ENCODE results near the gene OS9.

OS9 gene

GRCh38 chr12:57754411-57755193 is 60.7 kb downstream of the OS9 start, which contains the start of gene MARCHF9:
Gene MARCHF9 (plus strand): TSS chr12:57755103. CDS start chr12:57755529, 426 bp downstream.
- DNase-seq: peak; percentile 81 to 87

- no peak for DNase-seq
Measured at GRCh38 chr12:57755194-57755453, 61.2 kb downstream of the OS9 start.

- DNase-seq: no peak
Measured at GRCh38 chr12:57755454-57756372, 61.8 kb downstream of the OS9 start.

- peak; percentile 65 to 70 for DNase-seq
Measured at GRCh38 chr12:57756406-57757341, 62.7 kb downstream of the OS9 start.

- no peak for DNase-seq
Measured at GRCh38 chr12:57757771-57758170, 63.8 kb downstream of the OS9 start.

- DNase-seq: no peak
Measured at GRCh38 chr12:57758552-57759359, 64.8 kb downstream of the OS9 start.

- DNase-seq: peak in 1 of 2 experiments; percentile 45
Measured at GRCh38 chr12:57759360-57759980, 65.5 kb downstream of the OS9 start.

GRCh38 chr12:57760347-57760982 is 66.5 kb downstream of the OS9 start:
- DNase-seq: no peak

- no peak for DNase-seq
Measured at GRCh38 chr12:57761391-57761998, 67.6 kb downstream of the OS9 start.

- no peak for DNase-seq
Measured at GRCh38 chr12:57762463-57762862, 68.5 kb downstream of the OS9 start.

GRCh38 chr12:57763881-57764661 is 70.1 kb downstream of the OS9 start:
- no peak for DNase-seq

GRCh38 chr12:57764662-57765002 is 70.7 kb downstream of the OS9 start:
- DNase-seq: peak in 1 of 2 experiments; percentile 42

GRCh38 chr12:57765003-57765697 is 71.2 kb downstream of the OS9 start:
- DNase-seq: peak; percentile 51 to 64

GRCh38 chr12:57765698-57766463 is 71.9 kb downstream of the OS9 start:
- no peak for DNase-seq

- DNase-seq: no peak
Measured at GRCh38 chr12:57766464-57767304, 72.8 kb downstream of the OS9 start, which contains the start of gene CYP27B1. Gene CYP27B1 (minus strand): TSS chr12:57767078. CDS start chr12:57767041, 37 bp downstream.

- no peak for DNase-seq
Measured at GRCh38 chr12:57767305-57767698, 73.4 kb downstream of the OS9 start.

GRCh38 chr12:57767876-57768275 is 73.9 kb downstream of the OS9 start:
- no peak for DNase-seq
